ENCODE measurements around the gene CNOT10.

The CNOT10 gene

GRCh38 chr3:32684029-32684799, 774 bp upstream of the CNOT10 start:
- TF ChIP-seq CTCF (IDR thresholded peaks at IDR 0.05; ENCODE audit: insufficient read depth, low read length, poor library complexity, severe bottlenecking), result no peak
- Histone ChIP-seq H3K36me3 (ENCODE audit: control insufficient read depth, insufficient read depth, low read length) (no peaks in the 10 kb centered on the region; the same call in 1 of the 2 replicates), H3K4me3 (replicated peaks; ENCODE audit: low read depth, low read length) (peak overlapping the region; percentile 66), H3K27me3 (replicated peaks; ENCODE audit: control insufficient read depth, insufficient read depth, low read length) (no peaks in the 10 kb centered on the region)
- DNase-seq (ENCODE audit: extremely low read depth, insufficient read length), result no peak

- no peak for TF ChIP-seq CTCF (IDR thresholded peaks at IDR 0.05; ENCODE audit: insufficient read depth, low read length, poor library complexity, severe bottlenecking)
- Histone ChIP-seq H3K27me3 (replicated peaks; ENCODE audit: control insufficient read depth, insufficient read depth, low read length) (no peaks in the 10 kb centered on the region), H3K4me3 (replicated peaks; ENCODE audit: low read depth, low read length) (peak overlapping the region; percentile 88), H3K36me3 (ENCODE audit: control insufficient read depth, insufficient read depth, low read length) (no peaks in the 10 kb centered on the region; the same call in 1 of the 2 replicates)
- no peak for DNase-seq (ENCODE audit: extremely low read depth, insufficient read length)
Measured at GRCh38 chr3:32685543-32686185, 676 bp downstream of the CNOT10 start.

- no peak for TF ChIP-seq CTCF (IDR thresholded peaks at IDR 0.05; ENCODE audit: insufficient read depth, low read length, poor library complexity, severe bottlenecking)
- DNase-seq (ENCODE audit: extremely low read depth, insufficient read length), result no peak
- H3K36me3 ChIP-seq (ENCODE audit: control insufficient read depth, insufficient read depth, low read length), result no peaks in the 10 kb centered on the region; the same call in 1 of the 2 replicates
- H3K4me3 ChIP-seq (replicated peaks; ENCODE audit: low read depth, low read length), result peak overlapping the region; percentile 15
- no peaks in the 10 kb centered on the region for H3K27me3 ChIP-seq (replicated peaks; ENCODE audit: control insufficient read depth, insufficient read depth, low read length)
Measured at GRCh38 chr3:32686713-32687112, 1.7 kb downstream of the CNOT10 start.

- TF ChIP-seq CTCF (IDR thresholded peaks at IDR 0.05; ENCODE audit: insufficient read depth, low read length, poor library complexity, severe bottlenecking), result no peak
- no peaks in the 10 kb centered on the region; the same call in 1 of the 2 replicates for H3K36me3 ChIP-seq (ENCODE audit: control insufficient read depth, insufficient read depth, low read length)
- H3K4me3 ChIP-seq (replicated peaks; ENCODE audit: low read depth, low read length), result no peak overlapping the region
- H3K27me3 ChIP-seq (replicated peaks; ENCODE audit: control insufficient read depth, insufficient read depth, low read length), result no peaks in the 10 kb centered on the region
- no peak for DNase-seq (ENCODE audit: extremely low read depth, insufficient read length)
Measured at GRCh38 chr3:32691847-32692246, 6.9 kb downstream of the CNOT10 start.

GRCh38 chr3:32696523-32696922, 11.5 kb downstream of the CNOT10 start:
- Histone ChIP-seq H3K4me3 (replicated peaks; ENCODE audit: low read depth, low read length) (no peak overlapping the region), H3K36me3 (ENCODE audit: control insufficient read depth, insufficient read depth, low read length) (no peaks in the 10 kb centered on the region), H3K27me3 (replicated peaks; ENCODE audit: control insufficient read depth, insufficient read depth, low read length) (no peaks in the 10 kb centered on the region)
- DNase-seq (ENCODE audit: extremely low read depth, insufficient read length), result no peak
- TF ChIP-seq CTCF (IDR thresholded peaks at IDR 0.05; ENCODE audit: insufficient read depth, low read length, poor library complexity, severe bottlenecking), result no peak

All from GM06990 (cell line).